HepG2 (cell line): ENCODE results near the gene PGLYRP4. TPM values are rescaled to one million over a fixed set of nuclear protein-coding genes. Genes with fewer than 3 reads are reported as not detected.

Experiments
- FOXA1 ChIP-seq, 2 experiments: fragments of 450-650 bp in 1 of 2; sonication (generic) in 1 of 2; formaldehyde crosslinking in 1 of 2; IDR thresholded peaks; 2 replicates each; pipeline versions ENCODE4 v1.4.0 to v1.6.1; 2016 to 2020; ENCODE audit warnings: missing genetic modification reagents in 1 of 2
- HMG20B ChIP-seq: conservative IDR thresholded peaks from 2 replicates; pipeline ENCODE4 v1.6.1; 2016; ENCODE audit warnings: missing genetic modification reagents, missing compliant biosample characterization
- ZBTB49 ChIP-seq: sonication (generic); formaldehyde crosslinking; IDR thresholded peaks from 2 replicates; pipeline ENCODE4 v1.4.0; 2020; ENCODE audit warnings: missing genetic modification reagents, borderline replicate concordance
- ZNF20 ChIP-seq: sonication (generic); formaldehyde crosslinking; IDR thresholded peaks from 2 replicates; pipeline ENCODE4 v1.4.0; 2020; ENCODE audit warnings: mild to moderate bottlenecking, moderate library complexity, missing genetic modification reagents
- ZNF362 ChIP-seq: sonication (generic); formaldehyde crosslinking; IDR thresholded peaks from 2 replicates; pipeline ENCODE4 v1.4.0; 2020; ENCODE audit warnings: missing genetic modification reagents, mild to moderate bottlenecking, borderline replicate concordance
- ZNF614 ChIP-seq: IDR thresholded peaks from 2 replicates; pipeline ENCODE4 v1.6.1; 2018; ENCODE audit warnings: missing biosample characterization, missing genetic modification reagents, inconsistent platforms, borderline replicate concordance
- ZNF704 ChIP-seq: sonication (generic); formaldehyde crosslinking; IDR thresholded peaks from 2 replicates; pipeline ENCODE4 v1.8.1; 2023; ENCODE audit warnings: mild to moderate bottlenecking, inconsistent platforms, moderate library complexity, missing genetic modification reagents, borderline replicate concordance
- polyA plus RNA-seq, 8 experiments: library from polyadenylated mRNA; depleted of rRNA in 3 of 8; stranded (reverse) in 7 of 8; unstranded in 1 of 8; fragments of >200 nt; fragmentation: Illumina TruSeq in 4 of 8; extraction: Trizol in 4 of 8; gene quantifications; 2 replicates each; pipeline versions ENCODE4 v1.2.1 to v1.2.3, GENCODE V29; 2011 to 2016; ENCODE audit warnings: low read depth in 4 of 8, missing spikeins in 1 of 8, mixed read lengths in 1 of 8; ENCODE audit not compliant: insufficient read depth in 1 of 8
- total RNA-seq, 5 experiments: library from RNA; depleted of rRNA; stranded (reverse); fragments of >200 nt; fragmentation: Illumina TruSeq; extraction: Trizol; gene quantifications; 2 replicates each; pipeline ENCODE4 v1.2.3, GENCODE V29; 2016; ENCODE audit warnings: low read depth in 1 of 5

Gene PGLYRP4
- total and polyA plus RNA-seq, 2 of the 13 experiments (the other 11 are each of a cell fraction or from before 2014, with no cell fraction given), result not detected

DNA sequence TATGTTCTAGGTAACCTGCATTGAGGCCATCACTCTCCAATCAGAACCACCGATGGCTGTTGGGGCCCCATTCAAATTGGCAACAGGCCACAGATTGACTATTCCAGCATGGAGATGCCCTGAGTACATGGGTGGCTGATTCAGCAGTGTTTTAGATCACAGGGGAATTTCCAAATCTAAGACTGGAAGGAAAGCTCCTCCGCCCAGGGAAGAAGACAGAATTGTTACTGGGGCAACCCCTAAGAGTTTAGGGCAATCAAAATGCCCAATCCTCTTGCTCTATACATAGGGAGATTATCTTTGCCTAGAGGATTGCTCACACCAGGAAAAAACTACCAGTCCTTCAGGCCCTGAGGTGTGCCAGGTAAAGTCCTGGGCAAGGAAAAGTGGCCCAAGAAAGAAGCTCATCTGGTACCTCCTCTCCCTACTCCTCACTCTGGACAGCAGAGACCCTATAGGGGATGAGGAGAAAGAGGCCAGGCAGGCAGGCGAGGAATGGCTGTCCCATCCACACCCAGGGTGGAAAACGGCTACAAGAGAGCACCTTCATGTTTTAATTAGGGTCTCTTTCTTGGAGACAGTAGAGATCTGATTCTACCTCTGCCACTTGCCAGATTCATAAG is 36.4 kb upstream of the PGLYRP4 start (continued):
- TF ChIP-seq ZNF704 (CRISPR knock-in tag) (no peak), ZBTB49 (CRISPR knock-in tag) (no peak), ZNF614 (CRISPR knock-in tag) (no peak), ZNF20 (CRISPR knock-in tag) (no peak), HMG20B (CRISPR knock-in tag) (no peak), FOXA1 (IDR thresholded peaks at IDR 0.05) (no peak), FOXA1 (CRISPR knock-in tag; IDR thresholded peaks at IDR 0.05) (no peak), ZNF362 (CRISPR knock-in tag) (no peak)
- TF ChIP-seq, all 625 proteins: peak for 0
